B cell (primary cell): ENCODE data around the gene IFITM1. TPM values are rescaled to one million over a fixed set of nuclear protein-coding genes. Genes with fewer than 3 reads are reported as not detected.
A peak's percentile ranks its signal among the peaks of the same experiment; 100 is the strongest.
"Not testable (repeated sequence)": the region's sequence is repeated elsewhere in the genome, so short reads cannot be mapped to it uniquely, and the experiment has no call there.

Source experiments
- ATAC-seq: fragments of 200-7000 bp; cut with Tn5 transposase; one replicate; pipeline ENCODE4 v1.10.0; 2021; ENCODE audit warnings: low read depth, mild to moderate bottlenecking, moderate number of reproducible peaks, moderate library complexity
- CTCF ChIA-PET: fragments of 350-600 bp; sonication (Branson Sonifier 250); formaldehyde crosslinking; loops from one replicate; lab custom pipeline; 2021; ENCODE audit warnings: antibody characterized with exemption, inconsistent platforms; lab: Charles Lee
- POLR2A ChIA-PET: fragments of 350-600 bp; sonication (Branson Sonifier 250); formaldehyde crosslinking; loops from one replicate; lab custom pipeline; 2021; ENCODE audit warnings: antibody characterized with exemption; lab: Charles Lee
- DNase-seq: peaks from one replicate; pipeline ENCODE4 v3.0.0; 2013
- H2AFZ ChIP-seq: 2 replicates; pipeline ENCODE4 v1.6.1; 2012; ENCODE audit warnings: mild to moderate bottlenecking, low read depth, low read length; ENCODE audit not compliant: insufficient read depth, poor library complexity, severe bottlenecking
- H3K27ac ChIP-seq, 2 donors: 1 replicate in 1 of 2; 2 replicates in 1 of 2; pipeline ENCODE4 v1.5.1; 2012 to 2013; ENCODE audit warnings: low read length in 2 of 2, mild to moderate bottlenecking in 2 of 2, moderate library complexity in 1 of 2
- H3K27me3 ChIP-seq, 4 experiments: fragments of 200-600 bp in 1 of 4; sonication (generic) in 1 of 4; replicated peaks in 1 of 4; 1 replicate in 2 of 4; 2 replicates in 2 of 4; pipeline versions ENCODE4 v1.6.1 to v1.7.0; 2013 to 2016; ENCODE audit warnings: low read length in 3 of 4, mild to moderate bottlenecking in 2 of 4, mixed read lengths in 1 of 4, moderate library complexity in 1 of 4; ENCODE audit not compliant: insufficient read depth in 4 of 4, control insufficient read depth in 3 of 4; ENCODE audit errors: control extremely low read depth in 1 of 4
- H3K36me3 ChIP-seq, 2 experiments: replicated peaks in 1 of 2; 1 replicate in 1 of 2; 2 replicates in 1 of 2; pipeline versions ENCODE4 v1.6.1 to v1.7.1; 2013; ENCODE audit warnings: low read length in 1 of 2; ENCODE audit not compliant: insufficient read depth in 2 of 2, control insufficient read depth in 1 of 2; ENCODE audit errors: control extremely low read depth in 1 of 2, extremely low read depth in 1 of 2
- H3K4me1 ChIP-seq, 2 donors: fragments of 200-600 bp in 1 of 2; sonication (generic) in 1 of 2; 1 replicate in 1 of 2; 2 replicates in 1 of 2; pipeline versions ENCODE4 v1.5.1 to v1.6.1; 2013 to 2017; ENCODE audit warnings: low read length in 2 of 2; ENCODE audit not compliant: control insufficient read depth in 2 of 2, insufficient read depth in 2 of 2
- H3K4me2 ChIP-seq: replicated peaks from 2 replicates; pipeline ENCODE3; 2012; ENCODE audit warnings: mild to moderate bottlenecking, low read depth, low read length; ENCODE audit not compliant: poor library complexity, severe bottlenecking
- H3K4me3 ChIP-seq, 5 experiments: fragments of 200-600 bp in 1 of 5; sonication (generic) in 1 of 5; 1 replicate in 3 of 5; 2 replicates in 2 of 5; pipeline versions ENCODE4 v1.5.1 to v1.7.0; 2011 to 2016; ENCODE audit warnings: low read length in 4 of 5, mild to moderate bottlenecking in 4 of 5, low read depth in 2 of 5, control low read depth in 1 of 5, moderate library complexity in 1 of 5; ENCODE audit not compliant: insufficient read depth in 1 of 5; ENCODE audit errors: control extremely low read depth in 1 of 5, extremely low read depth in 1 of 5
- H3K79me2 ChIP-seq: fragments of 200-600 bp; sonication (generic); one replicate; pipeline ENCODE4 v1.6.0; 2016; ENCODE audit warnings: low read length; ENCODE audit not compliant: control insufficient read depth, insufficient read depth
- H3K9ac ChIP-seq: fragments of 200-600 bp; sonication (generic); 2 replicates; pipeline ENCODE4 v1.6.1; 2017; ENCODE audit warnings: mild to moderate bottlenecking, low read length, moderate library complexity
- H3K9me3 ChIP-seq, 3 donors: one replicate each; pipeline versions ENCODE4 v1.6.1 to v1.7.1; 2013; ENCODE audit warnings: low read length in 2 of 3; ENCODE audit not compliant: control insufficient read depth in 2 of 3, insufficient read depth in 1 of 3; ENCODE audit errors: control extremely low read depth in 1 of 3
- H4K20me1 ChIP-seq: 2 replicates; pipeline ENCODE4 v1.6.0; 2012; ENCODE audit warnings: mild to moderate bottlenecking, low read length; ENCODE audit not compliant: insufficient read depth, control insufficient read depth, poor library complexity, severe bottlenecking
- H3K27ac Mint-ChIP-seq: one replicate; pipeline ENCODE4 v1.8.0; 2021; ENCODE audit warnings: mixed read lengths
- H3K27me3 Mint-ChIP-seq: one replicate; pipeline ENCODE4 v1.8.0; 2021; ENCODE audit warnings: mixed read lengths
- H3K4me1 Mint-ChIP-seq: one replicate; pipeline ENCODE4 v1.8.0; 2021; ENCODE audit warnings: mixed read lengths
- H3K4me3 Mint-ChIP-seq: one replicate; pipeline ENCODE4 v1.8.0; 2021; ENCODE audit warnings: mixed read lengths
- H3K9me3 Mint-ChIP-seq: one replicate; pipeline ENCODE4 v1.8.0; 2022; ENCODE audit warnings: mixed read lengths; ENCODE audit not compliant: insufficient read depth
- WGBS: methylation state at CpG from one replicate; pipeline ENCODE4 v1.1.5; 2013; ENCODE audit warnings: missing lambda C conversion rate; ENCODE audit not compliant: insufficient coverage; 5-methylcytosine and 5-hydroxymethylcytosine counted together
- intact Hi-C: fragments of 100-400 bp; cut with micrococcal nuclease; formaldehyde crosslinking; loops from one replicate; pipeline ENCODE4 v1.10.0; 2022
- polyA plus RNA-seq: library from polyadenylated mRNA; depleted of rRNA; stranded (reverse); fragments of >200 nt; gene quantifications from 2 replicates; pipeline ENCODE4 v1.2.3, GENCODE V29; 2012
- total RNA-seq, 2 donors: library from RNA; stranded (reverse); fragments of 120-200 nt in 1 of 2; gene quantifications; 1 replicate in 1 of 2; 2 replicates in 1 of 2; pipeline versions ENCODE4 v1.2.3 to v1.2.4, GENCODE V29; 2013 to 2022

IFITM1 gene
- total and polyA plus RNA-seq, 2 donors (not counting 1 experiment from before 2014, with no cell fraction given): 19.5 to 83.7 TPM

DNA sequence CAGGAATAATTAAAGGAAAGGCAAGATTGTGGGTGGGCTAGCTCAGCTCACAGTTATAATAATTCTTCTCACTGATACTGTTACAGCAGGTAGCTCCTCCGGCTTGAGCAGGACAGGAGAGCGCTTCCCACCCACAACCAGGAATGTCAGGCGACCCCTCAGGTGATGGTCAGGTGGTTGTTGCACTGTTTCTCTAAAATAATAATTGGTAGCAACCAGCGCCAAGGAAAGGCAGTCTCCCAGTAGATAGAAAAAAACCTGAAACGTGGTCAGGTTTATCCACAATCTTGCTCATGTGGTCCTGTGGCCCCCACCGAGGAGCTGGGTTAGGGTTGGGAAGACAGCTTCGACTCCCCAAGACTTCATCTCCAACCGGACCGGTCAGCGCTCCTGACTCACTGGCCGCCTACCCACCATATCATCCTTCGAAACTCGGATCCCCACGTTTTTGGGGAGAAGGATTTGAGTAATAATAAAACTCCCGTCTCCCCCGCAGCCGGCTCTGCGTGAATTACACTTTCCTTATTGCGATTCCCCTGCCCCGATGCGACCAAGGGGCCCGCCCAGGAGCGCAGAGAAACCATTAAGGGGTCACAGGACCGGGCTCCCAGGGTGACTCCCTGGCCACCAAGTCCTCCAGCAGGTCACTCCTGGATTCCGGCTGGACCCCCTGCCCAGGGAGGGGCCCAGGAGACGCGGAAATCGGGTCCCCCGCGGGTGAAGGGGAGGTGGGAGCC, 4.0 kb downstream of the IFITM1 start:
- intact Hi-C loops, H4K20me1 ChIP-seq, H3K9me3 Mint-ChIP-seq, ATAC-seq, H3K27me3 ChIP-seq, H3K9me3 ChIP-seq, H3K9ac ChIP-seq, H3K36me3 ChIP-seq, H3K27me3 Mint-ChIP-seq, H2AFZ ChIP-seq, DNase-seq: not testable (repeated sequence)
- POLR2A ChIA-PET: interaction anchor here (0.6 to 1.4 kb wide), 4 partner anchors 9 to 110 kb away, joined by 3 to 4 read pairs (median 4); partner anchors contain the start of genes BET1L and RIC8A
- Histone ChIP-seq H3K4me2 (peak overlapping the region; percentile 38), H3K27ac (peak overlapping the region in 1 of 2 donors; percentile 52), H3K4me3 (peak overlapping the region in 2 of 5 experiments; percentile 15 to 34), H3K4me1 (peaks cover 32 to 56% of the 10 kb centered on the region in 2 donors), H3K79me2 (peaks cover 25% of the 10 kb centered on the region)
- Mint-ChIP-seq H3K4me1 (peaks cover 52% of the 10 kb centered on the region), H3K27ac (peak overlapping the region; percentile 71), H3K4me3 (peak overlapping the region; percentile 48)
- CTCF ChIA-PET: interaction anchor here (0.5 to 3.3 kb wide), 11 partner anchors 8 to 132 kb away, joined by 3 to 54 read pairs (median 6); partner anchors contain the start of genes IFITM2 and PTDSS2
- WGBS: no CpG with 5 or more reads among the region's 30 CpGs

DNA sequence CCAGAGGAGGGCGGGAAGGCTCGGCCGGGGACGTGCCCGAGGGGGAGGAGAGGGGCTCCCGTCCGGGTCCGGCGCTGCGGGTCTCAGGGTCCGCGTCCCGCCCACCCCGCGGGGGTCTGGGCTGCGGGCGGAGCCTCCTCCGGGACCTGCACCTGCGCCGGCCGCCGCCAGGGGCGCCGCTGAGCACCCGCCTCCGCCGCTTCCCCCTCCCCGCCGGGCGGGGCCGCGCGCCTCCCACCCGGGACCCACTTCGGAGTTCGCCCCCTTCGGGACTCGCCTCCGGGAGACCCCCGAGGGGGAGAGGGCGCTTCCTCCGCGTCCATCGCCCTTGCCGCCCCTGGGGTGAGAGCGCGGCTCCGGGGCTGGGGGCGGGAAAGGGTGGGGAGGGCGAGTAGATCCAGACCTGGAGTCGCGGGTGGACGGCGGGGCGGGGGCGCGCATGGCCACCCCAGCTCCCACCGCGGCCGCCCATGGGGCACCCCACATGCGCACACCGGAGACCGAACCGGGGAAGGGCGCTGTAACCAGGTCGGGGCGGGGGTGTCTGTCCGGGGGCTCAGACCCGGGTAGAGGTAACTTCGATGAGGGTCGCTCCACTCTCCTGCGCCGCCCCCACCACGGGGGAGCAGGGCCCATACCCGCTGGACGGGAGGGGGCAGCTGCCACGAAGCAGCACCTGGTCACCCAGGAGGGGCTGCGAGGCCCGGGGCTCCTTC, 4.7 kb downstream of the IFITM1 start:
- H3K27ac Mint-ChIP-seq, DNase-seq, intact Hi-C loops, H3K4me3 Mint-ChIP-seq, H3K36me3 ChIP-seq, H3K27me3 Mint-ChIP-seq, H3K9me3 ChIP-seq, H4K20me1 ChIP-seq, H3K9me3 Mint-ChIP-seq, H3K27me3 ChIP-seq: not testable (repeated sequence)
- peaks cover 44% of the 10 kb centered on the region for H3K4me1 Mint-ChIP-seq
- POLR2A ChIA-PET: interaction anchor here (1.2 kb wide), 1 partner anchor 68 kb away, joined by 3 read pairs; no protein-coding TSS in a partner anchor
- CTCF ChIA-PET: interaction anchor here (1.5 to 3.3 kb wide), 4 partner anchors 13 to 67 kb away, joined by 5 to 54 read pairs (median 14); partner anchors contain the start of gene IFITM2
- H2AFZ ChIP-seq: peak overlapping the region; percentile 38
- H3K9ac ChIP-seq: peak overlapping the region; percentile 47
- no CpG with 5 or more reads among the region's 79 CpGs for WGBS
- peak overlapping the region; percentile 57 for H3K4me2 ChIP-seq
- H3K4me1 ChIP-seq: peaks cover 25 to 49% of the 10 kb centered on the region in 2 donors
- peaks cover 20% of the 10 kb centered on the region for H3K79me2 ChIP-seq
- H3K27ac ChIP-seq: peak overlapping the region in 1 of 2 donors; percentile 43
- peak; percentile 85 for ATAC-seq
- peak overlapping the region in 4 of 5 experiments; percentile 37 to 55 (median 50) for H3K4me3 ChIP-seq

DNA sequence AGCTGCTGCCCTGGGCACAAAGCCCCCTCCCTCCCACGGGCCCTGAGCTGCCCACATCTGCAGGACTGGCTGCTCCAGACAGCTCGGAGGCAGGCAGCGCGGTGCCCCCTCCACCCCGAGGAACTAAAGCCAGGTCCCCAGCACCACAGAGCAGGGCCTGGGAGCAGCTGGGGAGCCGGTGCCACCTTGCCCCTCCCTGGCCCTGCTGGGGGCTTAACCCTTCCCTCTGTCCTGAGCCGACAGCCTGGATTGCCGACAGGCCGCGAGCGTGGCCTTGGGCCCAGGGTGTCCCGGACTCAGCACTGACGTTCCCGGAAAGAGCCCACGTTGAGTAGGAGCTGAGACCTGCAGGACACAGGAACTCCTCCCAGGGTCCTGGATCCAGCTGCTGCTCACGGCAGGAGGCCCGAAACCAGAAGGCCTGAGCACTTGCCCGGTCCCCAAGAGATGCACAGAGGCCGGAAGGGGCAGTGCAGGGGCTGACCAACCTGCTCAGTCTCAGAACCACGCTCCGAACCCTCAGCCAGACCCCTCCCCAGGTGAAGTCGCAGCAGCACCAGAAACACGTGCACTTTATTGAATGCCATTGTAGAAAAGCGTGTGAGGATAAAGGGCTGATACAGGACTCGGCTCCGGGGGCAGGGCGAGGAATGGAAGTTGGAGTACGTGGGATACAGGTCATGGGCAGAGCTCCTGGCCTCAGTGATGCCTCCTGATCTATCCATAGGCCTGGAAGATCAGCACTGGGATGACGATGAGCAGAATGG, 5.5 kb downstream of the IFITM1 start:
- Mint-ChIP-seq H3K4me1 (peaks cover 37% of the 10 kb centered on the region), H3K27ac (peak overlapping the region; percentile 67), H3K4me3 (peak overlapping the region; percentile 83)
- H3K27me3 Mint-ChIP-seq, intact Hi-C loops, POLR2A ChIA-PET, H3K27me3 ChIP-seq, H3K9me3 ChIP-seq, H3K36me3 ChIP-seq, H3K9me3 Mint-ChIP-seq, H4K20me1 ChIP-seq: not testable (repeated sequence)
- Histone ChIP-seq H3K27ac (peak overlapping the region in 1 of 2 donors; percentile 43), H3K79me2 (peaks cover 12% of the 10 kb centered on the region), H3K4me1 (peaks cover 22 to 42% of the 10 kb centered on the region in 2 donors), H2AFZ (peak overlapping the region; percentile 38), H3K4me2 (peak overlapping the region; percentile 57), H3K4me3 (peak overlapping the region in 4 of 5 experiments; percentile 37 to 55 (median 50)), H3K9ac (peak overlapping the region; percentile 47)
- 59% methylated on average over 9 of the region's 29 CpGs for WGBS
- CTCF ChIA-PET: interaction anchor here (1.4 kb wide), 1 partner anchor 68 kb away, joined by 3 read pairs; no protein-coding TSS in a partner anchor
- ATAC-seq (peak; percentile 7), DNase-seq (peak; percentile 20)
